CD14-positive monocyte (primary cell): ENCODE measurements around the gene SACM1L. TPM values are rescaled to one million over a fixed set of nuclear protein-coding genes. Genes with fewer than 3 reads are reported as not detected.

ENCODE experiments used
- DNase-seq, 3 donors: peaks; one replicate each; pipeline ENCODE4 v3.0.0-alpha.2; 2011 to 2022
- H2AFZ ChIP-seq: 2 replicates; pipeline ENCODE4 v1.6.0; 2012; ENCODE audit warnings: mild to moderate bottlenecking, low read depth, low read length, inconsistent platforms; ENCODE audit not compliant: insufficient read depth, poor library complexity, severe bottlenecking
- H3K27ac ChIP-seq, 2 donors: 1 replicate in 1 of 2; 2 replicates in 1 of 2; pipeline ENCODE4 v1.5.1; 2012 to 2013; ENCODE audit warnings: low read length in 2 of 2, control low read depth in 1 of 2, inconsistent platforms in 1 of 2, low read depth in 1 of 2, mild to moderate bottlenecking in 1 of 2
- H3K27me3 ChIP-seq, 2 donors: one replicate each; pipeline versions ENCODE4 v1.6.0 to v1.6.1; 2011 to 2013; ENCODE audit warnings: low read length in 2 of 2; ENCODE audit not compliant: control insufficient read depth in 2 of 2, insufficient read depth in 2 of 2
- H3K36me3 ChIP-seq, 2 donors: replicated peaks in 1 of 2; 1 replicate in 1 of 2; 2 replicates in 1 of 2; pipeline versions ENCODE4 v1.5.1 to v1.6.1; 2012 to 2013; ENCODE audit warnings: low read length in 2 of 2, control low read depth in 1 of 2, inconsistent platforms in 1 of 2, mild to moderate bottlenecking in 1 of 2; ENCODE audit not compliant: insufficient read depth in 2 of 2, control insufficient read depth in 1 of 2
- H3K4me1 ChIP-seq, 2 donors: 1 replicate in 1 of 2; 2 replicates in 1 of 2; pipeline versions ENCODE4 v1.5.1 to v1.6.1; 2012 to 2013; ENCODE audit warnings: low read length in 2 of 2, control low read depth in 1 of 2, inconsistent platforms in 1 of 2, mild to moderate bottlenecking in 1 of 2, moderate library complexity in 1 of 2; ENCODE audit not compliant: insufficient read depth in 2 of 2, control insufficient read depth in 1 of 2
- H3K4me2 ChIP-seq: replicated peaks from 2 replicates; pipeline ENCODE3; 2012; ENCODE audit warnings: low read length, moderate library complexity, mild to moderate bottlenecking; ENCODE audit not compliant: poor library complexity, severe bottlenecking; ENCODE audit errors: extremely low read depth
- H3K4me3 ChIP-seq, 3 experiments: fragments of 200-600 bp in 1 of 3; sonication (generic) in 1 of 3; replicated peaks in 1 of 3; 1 replicate in 2 of 3; 2 replicates in 1 of 3; pipeline ENCODE4 v1.5.1; 2011 to 2013; ENCODE audit warnings: low read length in 3 of 3, mild to moderate bottlenecking in 3 of 3, control low read depth in 2 of 3, low read depth in 2 of 3, inconsistent platforms in 1 of 3, moderate library complexity in 1 of 3
- H3K79me2 ChIP-seq: 2 replicates; pipeline ENCODE4 v1.6.0; 2012; ENCODE audit warnings: mild to moderate bottlenecking, control low read depth, inconsistent platforms, low read length, moderate library complexity; ENCODE audit not compliant: insufficient read depth
- H3K9ac ChIP-seq: 2 replicates; pipeline ENCODE4 v1.6.0; 2017; ENCODE audit warnings: low read length, mild to moderate bottlenecking; ENCODE audit not compliant: insufficient read depth, poor library complexity, severe bottlenecking
- H3K9me3 ChIP-seq, 2 donors: replicated peaks in 1 of 2; 1 replicate in 1 of 2; 2 replicates in 1 of 2; pipeline versions ENCODE4 v1.5.1 to v1.6.1; 2012 to 2013; ENCODE audit warnings: low read length in 2 of 2, control low read depth in 1 of 2; ENCODE audit not compliant: control insufficient read depth in 1 of 2, insufficient read depth in 1 of 2
- H4K20me1 ChIP-seq: 2 replicates; pipeline ENCODE4 v1.6.0; 2012; ENCODE audit warnings: mild to moderate bottlenecking, low read length, control low read depth, moderate library complexity; ENCODE audit not compliant: insufficient read depth
- H3K27ac Mint-ChIP-seq, 7 donors: one replicate each; pipeline ENCODE4 v1.8.0; 2020; ENCODE audit warnings: mild to moderate bottlenecking in 7 of 7, mixed read lengths in 7 of 7, moderate library complexity in 6 of 7, inconsistent platforms in 2 of 7
- H3K27me3 Mint-ChIP-seq, 3 donors: one replicate each; pipeline ENCODE4 v1.8.0; 2021 to 2022; ENCODE audit warnings: low read depth in 3 of 3, mild to moderate bottlenecking in 3 of 3, mixed read lengths in 3 of 3, moderate library complexity in 3 of 3, inconsistent platforms in 1 of 3
- H3K36me3 Mint-ChIP-seq, 2 donors: one replicate each; pipeline ENCODE4 v1.8.0; 2020; ENCODE audit warnings: mixed read lengths in 2 of 2, inconsistent platforms in 1 of 2, mild to moderate bottlenecking in 1 of 2
- H3K4me1 Mint-ChIP-seq: one replicate; pipeline ENCODE4 v1.8.0; 2020; ENCODE audit warnings: mild to moderate bottlenecking, mixed read lengths
- H3K4me3 Mint-ChIP-seq, 2 donors: one replicate each; pipeline ENCODE4 v1.8.0; 2020; ENCODE audit warnings: mild to moderate bottlenecking in 2 of 2, mixed read lengths in 2 of 2, moderate library complexity in 1 of 2
- H3K9me3 Mint-ChIP-seq, 7 donors: one replicate each; pipeline ENCODE4 v1.8.0; 2020 to 2022; ENCODE audit warnings: mixed read lengths in 7 of 7, mild to moderate bottlenecking in 6 of 7, moderate library complexity in 6 of 7, inconsistent platforms in 2 of 7
- CTCF ChIP-seq: fragments of 200-600 bp; IDR thresholded peaks from one replicate; pipeline ENCODE4 v1.8.0; 2022; ENCODE audit warnings: antibody characterized with exemption, mild to moderate bottlenecking
- WGBS: methylation state at CpG from one replicate; pipeline ENCODE4 v1.1.5; 2013; ENCODE audit warnings: missing lambda C conversion rate; ENCODE audit not compliant: insufficient coverage; 5-methylcytosine and 5-hydroxymethylcytosine counted together
- intact Hi-C, 2 donors: fragments of 100-400 bp; cut with micrococcal nuclease; formaldehyde crosslinking; loops; one replicate each; pipeline versions ENCODE4 v1.15.0 to v1.15.1; 2023
- polyA plus RNA-seq, 3 donors: library from polyadenylated mRNA; depleted of rRNA in 1 of 3; unstranded in 2 of 3; stranded (reverse) in 1 of 3; fragments of 300-500 nt in 2 of 3; fragments of >200 nt in 1 of 3; fragmentation: Illumina TruSeq in 2 of 3; gene quantifications; 1 replicate in 2 of 3; 2 replicates in 1 of 3; pipeline ENCODE4 v1.2.3, GENCODE V29; 2012 to 2021

SACM1L gene
- polyA plus RNA-seq, 3 donors: 14.6 to 25.7 (median 21.5) TPM

GRCh38 chr3:45739991-45740390 lies 50.8 kb downstream of the SACM1L start:
- Mint-ChIP-seq H3K4me3 (no peak overlapping the region), H3K36me3 (peaks cover 80 to 88% of the 10 kb centered on the region in 2 donors), H3K27ac (no peak overlapping the region), H3K4me1 (peaks cover 17% of the 10 kb centered on the region), H3K9me3 (no peaks in the 10 kb centered on the region), H3K27me3 (no peaks in the 10 kb centered on the region)
- no peaks in the 10 kb centered on the region for H3K9me3 ChIP-seq
- H3K4me2 ChIP-seq: no peak overlapping the region
- H3K4me1 ChIP-seq: peaks cover 12% of the 10 kb centered on the region in 2 donors
- H2AFZ ChIP-seq: no peak overlapping the region
- intact Hi-C loops: no loop called here
- no peak overlapping the region for H3K9ac ChIP-seq
- H3K27ac ChIP-seq: no peak overlapping the region
- WGBS: 100% methylated on average over 1 of the region's 2 CpGs
- H4K20me1 ChIP-seq: peaks cover 23% of the 10 kb centered on the region
- TF ChIP-seq CTCF: no peak
- H3K36me3 ChIP-seq: peaks cover 86 to 99% of the 10 kb centered on the region in 2 donors
- no peak overlapping the region for H3K4me3 ChIP-seq
- no peaks in the 10 kb centered on the region for H3K79me2 ChIP-seq
- no peak for DNase-seq
- no peaks in the 10 kb centered on the region for H3K27me3 ChIP-seq

- Mint-ChIP-seq H3K4me1 (peaks cover 17% of the 10 kb centered on the region), H3K9me3 (no peaks in the 10 kb centered on the region), H3K36me3 (peaks cover 80 to 88% of the 10 kb centered on the region in 2 donors), H3K27ac (peak overlapping the region in 5 of 7 donors; percentile 62 to 79 (median 69)), H3K4me3 (no peak overlapping the region), H3K27me3 (no peaks in the 10 kb centered on the region)
- no peak overlapping the region for H3K4me3 ChIP-seq
- H2AFZ ChIP-seq: no peak overlapping the region
- H3K4me1 ChIP-seq: peaks cover 12% of the 10 kb centered on the region in 2 donors
- H3K27ac ChIP-seq: no peak overlapping the region
- no peak overlapping the region for H3K4me2 ChIP-seq
- no peaks in the 10 kb centered on the region for H3K79me2 ChIP-seq
- intact Hi-C loops: no loop called here
- H3K36me3 ChIP-seq: peaks cover 85 to 99% of the 10 kb centered on the region in 2 donors
- peaks cover 26% of the 10 kb centered on the region for H4K20me1 ChIP-seq
- no peaks in the 10 kb centered on the region for H3K9me3 ChIP-seq
- H3K27me3 ChIP-seq: no peaks in the 10 kb centered on the region
- H3K9ac ChIP-seq: peak overlapping the region; percentile 11
- DNase-seq: no peak
- TF ChIP-seq CTCF: no peak
Measured at GRCh38 chr3:45741247-45741646, 52.1 kb downstream of the SACM1L start.
